Dedifferentiated amniotic fluid mesenchymal stem cell (primary cell): ENCODE results near the gene VSTM5.
"Not testable (repeated sequence)": the region's sequence is repeated elsewhere in the genome, so short reads cannot be mapped to it uniquely, and the experiment has no call there.

Source experiments
- DNase-seq: peaks from one replicate; pipeline ENCODE4 v3.0.0-alpha.2; 2016; ENCODE audit errors: extremely low spot score

The VSTM5 gene

DNA sequence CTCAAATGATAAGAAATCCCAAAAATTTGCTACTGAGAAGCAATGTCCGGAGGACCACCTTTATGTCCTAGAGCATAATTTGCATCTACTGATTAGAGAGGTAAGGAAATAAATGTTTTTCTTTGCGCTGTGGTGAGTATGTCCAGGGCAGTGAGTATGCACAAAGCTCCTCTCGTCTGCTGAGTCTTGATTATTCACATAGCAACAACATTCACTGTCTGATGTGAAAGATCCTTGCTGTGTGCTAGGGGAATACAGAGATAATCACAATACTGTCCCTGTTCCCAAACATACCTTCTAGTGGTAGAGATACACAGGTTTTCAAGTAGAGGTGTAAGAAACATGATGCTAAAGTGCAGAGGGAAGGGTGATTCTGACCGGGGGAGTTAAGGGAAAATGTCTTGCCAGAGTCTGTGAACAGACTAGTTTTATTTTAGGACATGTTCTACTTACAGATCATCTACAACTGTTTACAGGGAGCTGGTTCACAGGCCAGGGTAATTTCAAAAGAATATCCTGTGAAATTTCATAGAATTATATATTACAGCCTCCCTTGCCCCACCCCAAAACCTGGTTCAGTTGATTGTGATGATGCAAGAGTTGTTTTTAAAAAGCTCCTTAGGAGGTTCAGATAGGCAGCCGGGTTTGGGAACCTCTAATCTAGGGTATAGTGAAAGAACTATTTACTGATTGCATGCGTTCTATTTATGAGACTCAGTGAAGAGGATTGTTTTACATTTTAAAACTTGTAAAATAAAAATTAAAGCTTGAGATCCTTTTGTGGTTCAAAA lies 53.8 kb downstream of the VSTM5 start:
- no peak for DNase-seq

GRCh38 chr11:93791493-93791892 lies 58.9 kb downstream of the VSTM5 start:
- no peak for DNase-seq

GRCh38 chr11:93784935-93785360 lies 65.5 kb downstream of the VSTM5 start:
- DNase-seq: no peak

DNA sequence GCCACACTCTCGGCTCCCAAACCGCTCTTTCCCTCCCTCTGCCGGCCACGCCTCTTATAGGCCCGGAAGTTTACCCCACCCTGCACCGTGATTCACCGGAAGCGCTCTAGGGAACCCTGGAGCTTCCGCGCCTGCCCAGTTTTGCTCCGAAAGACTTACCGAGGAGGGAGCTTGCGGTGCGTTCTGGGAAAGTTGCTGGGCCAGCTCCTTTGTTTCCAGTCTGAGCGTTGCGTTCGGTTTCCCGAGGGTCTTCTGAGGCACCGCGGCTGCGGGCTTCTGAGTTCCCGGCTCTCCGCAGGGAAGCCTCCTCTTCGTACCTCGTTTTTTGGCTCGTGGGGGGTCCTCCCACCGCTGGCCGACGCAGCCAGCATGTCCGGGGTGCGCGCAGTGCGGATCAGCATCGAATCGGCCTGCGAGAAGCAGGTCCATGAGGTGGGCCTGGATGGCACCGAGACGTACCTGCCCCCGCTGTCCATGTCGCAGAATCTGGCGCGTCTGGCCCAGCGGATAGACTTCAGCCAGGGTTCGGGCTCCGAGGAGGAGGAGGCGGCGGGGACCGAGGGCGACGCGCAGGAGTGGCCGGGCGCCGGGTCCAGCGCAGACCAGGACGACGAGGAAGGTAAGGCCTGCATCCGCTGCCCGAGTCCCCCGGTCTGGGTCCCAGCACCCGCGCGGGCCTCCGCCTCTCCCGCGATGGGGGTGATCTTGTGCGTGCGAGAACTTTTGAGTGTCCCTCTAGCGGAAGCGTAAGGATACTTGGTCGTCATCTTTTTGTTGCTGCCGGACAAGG lies 66.1 kb downstream of the VSTM5 start, which contains the start of gene MED17:
MED17 (plus strand) TSS at position 138 of the 790 bp plus-strand sequence; CDS start at position 370, 232 bp downstream.
- DNase-seq: peak; percentile 96

GRCh38 chr11:93783765-93784144 lies 66.7 kb downstream of the VSTM5 start:
- no peak for DNase-seq

DNA sequence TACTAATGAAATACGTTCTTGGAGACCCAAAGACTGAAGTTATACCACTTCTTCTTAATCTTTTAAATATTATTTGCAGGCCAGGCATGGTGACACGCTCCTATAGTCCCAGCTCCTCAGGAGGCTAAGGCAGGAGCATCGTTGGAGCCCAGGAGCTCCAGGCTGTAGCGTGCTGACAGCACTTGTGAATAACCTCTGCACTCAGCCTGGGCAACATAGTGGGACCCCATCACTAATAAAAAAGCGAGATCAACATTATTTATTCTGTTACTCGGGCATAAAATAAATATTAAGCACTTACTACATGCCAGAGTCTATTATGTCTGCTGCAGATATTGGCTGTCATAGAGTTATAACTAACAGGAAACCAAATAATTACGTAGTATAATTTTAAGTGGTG lies 67.1 kb downstream of the VSTM5 start:
- DNase-seq: no peak

DNA sequence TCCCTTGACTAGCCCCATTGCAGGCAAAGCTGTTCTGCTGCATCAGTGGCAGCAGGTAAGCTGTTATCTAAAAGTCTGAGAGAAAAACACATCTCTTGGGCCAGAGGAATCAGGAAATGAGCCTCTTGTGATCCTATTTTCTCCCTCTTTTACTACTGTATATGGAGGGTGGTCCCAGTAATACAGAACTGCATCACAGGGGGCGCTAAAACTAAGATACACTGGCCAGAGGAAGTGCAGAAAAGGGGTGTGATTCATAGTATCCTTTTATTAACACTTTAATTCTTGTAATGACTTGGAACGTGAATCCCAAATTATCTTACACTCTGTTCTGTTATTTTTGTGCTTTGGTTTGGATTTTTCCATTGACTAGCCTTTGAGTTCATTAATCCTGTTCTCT lies 75.1 kb downstream of the VSTM5 start:
- DNase-seq: no peak

DNA sequence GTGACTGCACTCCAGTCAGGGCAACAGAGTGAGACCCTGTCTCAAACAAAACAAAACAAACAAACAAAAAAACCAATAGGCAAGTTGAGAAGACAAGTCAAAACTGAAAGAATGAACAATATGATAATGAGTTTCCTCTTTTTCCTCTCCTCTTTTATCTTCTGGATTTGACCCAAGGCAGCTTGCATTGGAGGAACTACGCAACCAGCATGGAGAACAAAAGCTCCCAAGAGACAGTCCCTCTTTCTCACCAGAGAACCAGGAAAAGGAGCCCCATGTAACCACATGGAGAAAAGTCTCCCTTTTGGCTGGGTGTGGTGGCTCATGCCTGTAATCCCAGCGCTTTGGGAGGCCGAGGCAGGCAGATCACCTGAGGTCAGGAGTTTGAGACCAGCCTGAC lies 75.9 kb downstream of the VSTM5 start:
- DNase-seq: not testable (repeated sequence)

DNA sequence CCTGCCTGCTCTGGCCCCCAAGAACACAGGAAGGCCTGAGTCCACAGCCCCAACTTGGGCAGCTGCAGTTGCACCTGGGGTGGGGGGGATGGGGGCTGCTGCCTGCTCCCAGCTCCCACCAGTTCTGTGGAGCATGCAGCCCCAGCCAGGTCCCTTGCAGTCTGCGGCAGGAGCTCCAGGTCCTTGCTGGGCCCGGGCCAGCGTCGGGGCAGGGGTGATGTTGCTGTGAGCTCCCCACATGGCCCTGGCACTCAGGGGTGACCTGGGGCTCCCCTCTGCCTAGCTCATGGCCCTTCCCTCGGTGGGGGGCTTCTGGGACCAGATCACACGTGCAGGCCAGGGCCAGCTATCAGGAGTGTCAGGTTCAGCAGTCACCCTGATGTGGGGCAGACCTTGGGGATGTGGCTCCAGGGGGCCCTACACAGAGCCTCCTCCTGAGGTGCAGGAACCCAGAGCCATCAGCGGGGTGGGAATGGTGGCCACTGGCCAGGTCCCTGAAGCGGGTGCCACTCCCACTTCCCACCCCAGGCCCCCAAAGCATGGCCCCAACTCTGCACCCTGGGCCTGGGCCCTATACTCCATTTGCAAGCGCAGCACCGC lies 76.7 kb downstream of the VSTM5 start:
- no peak for DNase-seq

DNA sequence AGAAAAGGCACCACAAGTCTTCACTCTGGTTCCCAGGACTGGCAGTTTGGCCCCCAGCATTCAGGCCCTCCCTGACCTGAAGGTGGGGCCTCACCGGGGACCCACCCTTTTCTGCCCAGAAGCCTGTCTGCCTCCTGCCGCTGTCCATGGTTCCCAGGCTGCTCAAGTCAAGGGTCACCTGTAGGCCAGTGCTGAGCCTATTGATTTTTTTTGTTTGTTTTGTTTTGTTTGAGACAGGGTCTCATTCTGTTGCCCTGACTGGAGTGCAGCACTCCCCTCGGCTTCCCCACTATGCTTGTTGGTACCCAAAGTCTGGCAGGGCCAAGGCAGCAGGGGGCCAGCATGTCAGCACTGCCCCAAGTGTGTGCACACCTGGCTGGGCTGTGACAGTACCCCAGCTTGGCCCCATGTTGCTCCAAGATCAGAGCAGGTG lies 77.4 kb downstream of the VSTM5 start:
- DNase-seq: no peak

- no peak for DNase-seq
These were observed 78.3 kb downstream of the VSTM5 start for GRCh38 chr11:93772123-93772522.

DNA sequence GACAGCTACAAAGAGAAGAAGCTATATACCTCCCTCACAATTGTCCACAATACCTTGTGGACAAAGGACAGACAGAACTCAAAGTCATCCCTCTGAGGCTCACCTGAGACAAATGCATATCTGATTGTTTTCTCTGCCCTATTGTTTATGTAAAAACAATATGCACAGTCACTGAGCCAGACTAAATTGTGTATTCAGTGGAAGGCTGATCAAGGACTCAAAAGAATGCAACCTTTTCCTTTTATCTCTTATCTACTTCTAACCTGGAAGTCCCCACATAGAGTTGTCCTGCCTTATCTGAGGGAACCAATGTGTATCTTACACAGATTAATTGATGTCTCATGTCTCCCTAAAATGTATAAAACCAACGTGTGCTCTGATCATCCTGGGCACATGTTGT lies 80.3 kb downstream of the VSTM5 start:
- DNase-seq: no peak
